ENCODE measurements around the gene TMEM174. TPM values are rescaled to one million over a fixed set of nuclear protein-coding genes. Genes with fewer than 3 reads are reported as not detected.

The TMEM174 gene
- total and polyA plus RNA-seq, 2 donors from 2014 or later, result 1.1 to 59.0 TPM

- peaks cover 0 to 9% (median 4%) of the 10 kb centered on the region in 3 donors for H3K4me1 ChIP-seq (ENCODE audit: control insufficient read depth in 2 of 3, insufficient read depth in 2 of 3, low read depth in 1 of 3, low read length in 3 of 3)
- peak overlapping the region; percentile 24 to 84 (median 77) for H3K4me3 ChIP-seq (ENCODE audit: low read length in 3 of 3)
- no peaks in the 10 kb centered on the region for H3K9me3 ChIP-seq (ENCODE audit: control insufficient read depth in 2 of 3, insufficient read depth in 1 of 3, low read length in 3 of 3)
- peak overlapping the region; percentile 56 to 71 for H3K27ac ChIP-seq (ENCODE audit: low read depth in 2 of 2, low read length in 2 of 2)
- FAIRE-seq (no peak), DNase-seq (peak in 2 of 5 donors; percentile 26 to 42)
- intact Hi-C loops (cut with DNase I), result no loop called here
- no peaks in the 10 kb centered on the region for H3K27me3 ChIP-seq (ENCODE audit: control insufficient read depth, insufficient read depth, low read length)
- TF ChIP-seq CTCF (IDR thresholded peaks at IDR 0.05; ENCODE audit: borderline replicate concordance, extremely low read depth, insufficient read depth), result no peak
- H3K36me3 ChIP-seq (ENCODE audit: control insufficient read depth in 2 of 3, insufficient read depth in 3 of 3, low read length in 3 of 3), result no peaks in the 10 kb centered on the region
- H3K9ac ChIP-seq (ENCODE audit: low read length in 3 of 3), result peak overlapping the region in 1 of 3 donors; percentile 60
Observed at GRCh38 chr5:73174100-73174815, 1.3 kb downstream of the TMEM174 start.

GRCh38 chr5:73176250-73176649 is 3.3 kb downstream of the TMEM174 start:
- Histone ChIP-seq H3K27me3 (ENCODE audit: control insufficient read depth, insufficient read depth, low read length) (no peaks in the 10 kb centered on the region), H3K27ac (ENCODE audit: low read depth in 2 of 2, low read length in 2 of 2) (peak overlapping the region; percentile 35 to 41), H3K4me3 (ENCODE audit: low read length in 3 of 3) (peak overlapping the region in 2 of 3 donors; percentile 23 to 77), H3K36me3 (ENCODE audit: control insufficient read depth in 2 of 3, insufficient read depth in 3 of 3, low read length in 3 of 3) (no peaks in the 10 kb centered on the region), H3K4me1 (ENCODE audit: control insufficient read depth in 2 of 3, insufficient read depth in 2 of 3, low read depth in 1 of 3, low read length in 3 of 3) (peaks cover 0 to 9% (median 4%) of the 10 kb centered on the region in 3 donors), H3K9me3 (ENCODE audit: control insufficient read depth in 2 of 3, insufficient read depth in 1 of 3, low read length in 3 of 3) (no peaks in the 10 kb centered on the region), H3K9ac (ENCODE audit: low read length in 3 of 3) (no peak overlapping the region)
- no peak for TF ChIP-seq CTCF (IDR thresholded peaks at IDR 0.05; ENCODE audit: borderline replicate concordance, extremely low read depth, insufficient read depth)
- intact Hi-C loops (cut with DNase I), result no loop called here
- FAIRE-seq (no peak), DNase-seq (peak in 1 of 5 donors; percentile 34)

GRCh38 chr5:73178265-73178664 is 5.3 kb downstream of the TMEM174 start:
- Histone ChIP-seq H3K27ac (ENCODE audit: low read depth in 2 of 2, low read length in 2 of 2) (no peak overlapping the region), H3K9ac (ENCODE audit: low read length in 3 of 3) (no peak overlapping the region), H3K4me3 (ENCODE audit: low read length in 3 of 3) (no peak overlapping the region), H3K36me3 (ENCODE audit: control insufficient read depth in 2 of 3, insufficient read depth in 3 of 3, low read length in 3 of 3) (no peaks in the 10 kb centered on the region), H3K4me1 (ENCODE audit: control insufficient read depth in 2 of 3, insufficient read depth in 2 of 3, low read depth in 1 of 3, low read length in 3 of 3) (peaks cover 2 to 4% (median 2%) of the 10 kb centered on the region in 3 donors), H3K9me3 (ENCODE audit: control insufficient read depth in 2 of 3, insufficient read depth in 1 of 3, low read length in 3 of 3) (no peaks in the 10 kb centered on the region), H3K27me3 (ENCODE audit: control insufficient read depth, insufficient read depth, low read length) (no peaks in the 10 kb centered on the region)
- FAIRE-seq (no peak), DNase-seq (no peak)
- TF ChIP-seq CTCF (IDR thresholded peaks at IDR 0.05; ENCODE audit: borderline replicate concordance, extremely low read depth, insufficient read depth), result no peak
- intact Hi-C loops (cut with DNase I), result no loop called here

Data from kidney (tissue), 14 donors.